Lung (tissue), 12 donors: Measurements from ENCODE around the gene GPATCH4. TPM values are rescaled to one million over a fixed set of nuclear protein-coding genes. Genes with fewer than 3 reads are reported as not detected.

Experiments used
- ATAC-seq: fragments of 200-7000 bp; cut with Tn5 transposase; one replicate; pipeline ENCODE4 v1.9.1; 2020; ENCODE audit warnings: moderate number of reproducible peaks; ENCODE audit not compliant: insufficient read depth, low FRiP score
- DNase-seq, 3 donors: peaks; one replicate each; pipeline ENCODE4 v3.0.0-alpha.2; 2013 to 2017
- H3K27ac ChIP-seq, 2 donors: one replicate each; pipeline ENCODE4 v1.5.1; 2013; ENCODE audit warnings: mild to moderate bottlenecking in 2 of 2, moderate library complexity in 2 of 2, control low read depth in 1 of 2, inconsistent platforms in 1 of 2, low read depth in 1 of 2, low read length in 1 of 2
- H3K27me3 ChIP-seq, 3 donors: one replicate each; pipeline ENCODE4 v1.5.1; 2013; ENCODE audit warnings: low read length in 2 of 3; ENCODE audit not compliant: control insufficient read depth in 3 of 3, insufficient read depth in 3 of 3
- H3K36me3 ChIP-seq, 4 donors: one replicate each; pipeline ENCODE4 v1.5.1; 2013; ENCODE audit warnings: low read length in 4 of 4, mild to moderate bottlenecking in 1 of 4, moderate library complexity in 1 of 4; ENCODE audit not compliant: control insufficient read depth in 4 of 4, insufficient read depth in 4 of 4
- H3K4me1 ChIP-seq, 5 donors: one replicate each; pipeline ENCODE4 v1.5.1; 2013; ENCODE audit warnings: low read length in 5 of 5, mild to moderate bottlenecking in 2 of 5, moderate library complexity in 1 of 5; ENCODE audit not compliant: control insufficient read depth in 5 of 5, insufficient read depth in 5 of 5
- H3K4me3 ChIP-seq: one replicate; pipeline ENCODE4 v1.5.1; 2013; ENCODE audit warnings: mild to moderate bottlenecking, control low read depth, moderate library complexity
- H3K9ac ChIP-seq, 2 donors: one replicate each; pipeline ENCODE4 v1.5.1; 2013; ENCODE audit warnings: low read length in 2 of 2, control low read depth in 1 of 2; ENCODE audit not compliant: insufficient read depth in 1 of 2
- H3K9me3 ChIP-seq, 4 donors: one replicate each; pipeline ENCODE4 v1.5.1; 2013; ENCODE audit warnings: low read length in 3 of 4, mild to moderate bottlenecking in 1 of 4, moderate library complexity in 1 of 4; ENCODE audit not compliant: control insufficient read depth in 4 of 4, insufficient read depth in 3 of 4
- WGBS, 2 donors: extraction: QIAGEN DNeasy Blood & Tissue Kit; methylation state at CpG; one replicate each; pipeline ENCODE4 v1.1.7; 2013; 5-methylcytosine and 5-hydroxymethylcytosine counted together
- polyA plus RNA-seq, 2 donors: library from polyadenylated mRNA; stranded (reverse); fragments of 200-250 nt; gene quantifications; one replicate each; pipeline ENCODE4 v1.2.1, GENCODE V29; 2013
- total RNA-seq, 2 donors: library from RNA; depleted of rRNA in 1 of 2; stranded (reverse); fragments of >200 nt in 1 of 2; gene quantifications; one replicate each; pipeline ENCODE4 v1.2.1, GENCODE V29; 2014 to 2021
- TF ChIP-seq, protein P1 (sequence below): IDR thresholded peaks from 2 replicates; pipeline ENCODE4 v1.5.1; 2012; ENCODE audit warnings: mild to moderate bottlenecking; ENCODE audit errors: control extremely low read depth, extremely low read depth
- donor health status: control.
- donor health status: control.
- donor health status: Bipolar disorder and iron deficiency.
- donor health status: healthy.
- donor health status: DM: yes; HTN: yes; CAD: no.

GPATCH4 gene
- total and polyA plus RNA-seq, 4 donors: 11.9 to 34.3 (median 24.6) TPM

- Histone ChIP-seq H3K36me3 (no peaks in the 10 kb centered on the region), H3K9me3 (peaks cover 0 to 2% (median 0%) of the 10 kb centered on the region in 4 donors), H3K27me3 (peaks cover 10 to 76% (median 47%) of the 10 kb centered on the region in 3 donors), H3K4me1 (peaks cover 0 to under 1% (median 0%) of the 10 kb centered on the region in 5 donors), H3K27ac (no peak overlapping the region), H3K4me3 (no peak overlapping the region), H3K9ac (no peak overlapping the region)
- DNase-seq (peak in 1 of 3 donors; percentile 4), ATAC-seq (no peak)
- 69 to 79% methylated on average over 10 of the region's 10 CpGs for WGBS, 2 donors
- TF ChIP-seq, protein P1, sequence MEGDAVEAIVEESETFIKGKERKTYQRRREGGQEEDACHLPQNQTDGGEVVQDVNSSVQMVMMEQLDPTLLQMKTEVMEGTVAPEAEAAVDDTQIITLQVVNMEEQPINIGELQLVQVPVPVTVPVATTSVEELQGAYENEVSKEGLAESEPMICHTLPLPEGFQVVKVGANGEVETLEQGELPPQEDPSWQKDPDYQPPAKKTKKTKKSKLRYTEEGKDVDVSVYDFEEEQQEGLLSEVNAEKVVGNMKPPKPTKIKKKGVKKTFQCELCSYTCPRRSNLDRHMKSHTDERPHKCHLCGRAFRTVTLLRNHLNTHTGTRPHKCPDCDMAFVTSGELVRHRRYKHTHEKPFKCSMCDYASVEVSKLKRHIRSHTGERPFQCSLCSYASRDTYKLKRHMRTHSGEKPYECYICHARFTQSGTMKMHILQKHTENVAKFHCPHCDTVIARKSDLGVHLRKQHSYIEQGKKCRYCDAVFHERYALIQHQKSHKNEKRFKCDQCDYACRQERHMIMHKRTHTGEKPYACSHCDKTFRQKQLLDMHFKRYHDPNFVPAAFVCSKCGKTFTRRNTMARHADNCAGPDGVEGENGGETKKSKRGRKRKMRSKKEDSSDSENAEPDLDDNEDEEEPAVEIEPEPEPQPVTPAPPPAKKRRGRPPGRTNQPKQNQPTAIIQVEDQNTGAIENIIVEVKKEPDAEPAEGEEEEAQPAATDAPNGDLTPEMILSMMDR: no peak
These were observed 46.1 kb upstream of the GPATCH4 start for GRCh38 chr1:156647351-156647750.

DNA sequence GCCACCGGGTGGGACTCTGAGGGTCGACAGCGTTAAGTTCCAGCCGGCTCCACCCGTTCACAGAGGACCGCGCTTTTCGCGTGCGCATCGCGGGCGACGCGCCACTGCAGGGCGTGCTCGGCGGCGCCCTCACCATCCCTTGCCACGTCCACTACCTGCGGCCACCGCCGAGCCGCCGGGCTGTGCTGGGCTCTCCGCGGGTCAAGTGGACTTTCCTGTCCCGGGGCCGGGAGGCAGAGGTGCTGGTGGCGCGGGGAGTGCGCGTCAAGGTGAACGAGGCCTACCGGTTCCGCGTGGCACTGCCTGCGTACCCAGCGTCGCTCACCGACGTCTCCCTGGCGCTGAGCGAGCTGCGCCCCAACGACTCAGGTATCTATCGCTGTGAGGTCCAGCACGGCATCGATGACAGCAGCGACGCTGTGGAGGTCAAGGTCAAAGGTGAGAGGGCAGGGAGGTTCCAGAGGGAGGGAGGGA is 45.5 kb upstream of the GPATCH4 start:
- no peak overlapping the region for H3K27ac ChIP-seq
- no peak overlapping the region for H3K4me3 ChIP-seq
- H3K36me3 ChIP-seq: no peaks in the 10 kb centered on the region
- peaks cover 10 to 79% (median 49%) of the 10 kb centered on the region in 3 donors for H3K27me3 ChIP-seq
- peaks cover 0 to 4% (median 0%) of the 10 kb centered on the region in 5 donors for H3K4me1 ChIP-seq
- H3K9me3 ChIP-seq: peaks cover 0 to 2% (median 0%) of the 10 kb centered on the region in 4 donors
- WGBS, 2 donors: 9 to 13% methylated on average over 49 to 51 of the region's 51 CpGs
- ATAC-seq (no peak), DNase-seq (no peak)
- TF ChIP-seq, protein P1: no peak
- H3K9ac ChIP-seq: no peak overlapping the region

GRCh38 chr1:156645666-156646065 is 44.4 kb upstream of the GPATCH4 start:
- Histone ChIP-seq H3K9ac (no peak overlapping the region), H3K27me3 (peaks cover 10 to 86% (median 59%) of the 10 kb centered on the region in 3 donors), H3K4me1 (peaks cover 0 to 8% (median 0%) of the 10 kb centered on the region in 5 donors), H3K27ac (no peak overlapping the region), H3K9me3 (no peaks in the 10 kb centered on the region), H3K4me3 (no peak overlapping the region), H3K36me3 (no peaks in the 10 kb centered on the region)
- 82 to 93% methylated on average over 1 of the region's 1 CpG for WGBS, 2 donors
- no peak for ATAC-seq
- no peak for DNase-seq
- TF ChIP-seq, protein P1: no peak

- WGBS, 2 donors: 43 to 58% methylated on average over 3 of the region's 3 CpGs
- TF ChIP-seq, protein P1: no peak
- Histone ChIP-seq H3K36me3 (no peaks in the 10 kb centered on the region), H3K27ac (no peak overlapping the region), H3K4me3 (no peak overlapping the region), H3K27me3 (peaks cover 10 to 88% (median 61%) of the 10 kb centered on the region in 3 donors), H3K9ac (no peak overlapping the region), H3K9me3 (no peaks in the 10 kb centered on the region), H3K4me1 (peaks cover 0 to 8% (median 0%) of the 10 kb centered on the region in 5 donors)
- ATAC-seq (no peak), DNase-seq (peak in 1 of 3 donors; percentile 5)
These were observed 43.8 kb upstream of the GPATCH4 start for GRCh38 chr1:156645056-156645455.
